ENCODE measurements around the gene LYZL1.

DNA sequence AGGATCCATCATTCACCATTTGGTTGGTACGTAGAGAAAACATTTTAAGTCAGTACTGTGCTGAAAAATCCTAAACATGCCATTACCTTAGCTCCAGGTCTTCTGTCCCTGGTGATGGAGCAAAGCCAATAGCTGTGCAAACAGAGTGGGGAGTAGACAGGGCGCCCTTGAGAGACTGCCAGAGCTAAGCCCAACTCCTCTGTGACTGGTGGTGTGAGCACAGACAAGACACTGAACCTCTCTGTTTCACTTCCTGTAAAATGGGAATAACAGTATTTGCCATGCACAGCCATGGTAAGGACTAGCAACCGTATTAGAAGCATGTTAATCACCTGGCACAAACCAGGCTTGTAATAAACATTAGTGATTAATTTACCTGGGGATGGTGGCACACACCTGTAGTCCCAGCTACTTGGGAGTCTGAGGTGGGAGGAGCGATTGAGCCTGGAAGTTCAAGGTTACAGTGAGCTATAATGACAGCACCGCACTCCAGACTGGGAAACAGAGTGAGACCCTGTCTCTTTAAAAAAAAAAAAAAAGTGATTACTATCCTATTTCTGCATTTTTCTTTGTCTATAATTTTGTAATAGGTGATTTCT, 28.7 kb downstream of the LYZL1 start:
- TF ChIP-seq ZFP30 (CRISPR knock-in tag; IDR thresholded peaks at IDR 0.05) (no peak), PATZ1 (CRISPR knock-in tag; IDR thresholded peaks at IDR 0.05; ENCODE audit: borderline replicate concordance) (no peak), TOX (CRISPR knock-in tag; IDR thresholded peaks at IDR 0.05; ENCODE audit: borderline replicate concordance) (no peak), ESRRG (CRISPR knock-in tag; IDR thresholded peaks at IDR 0.05) (no peak), POU6F1 (CRISPR knock-in tag; IDR thresholded peaks at IDR 0.05; ENCODE audit: borderline replicate concordance, low read depth) (no peak), RARB (CRISPR knock-in tag; IDR thresholded peaks at IDR 0.05) (no peak), BACH2 (CRISPR knock-in tag; IDR thresholded peaks at IDR 0.05; ENCODE audit: borderline replicate concordance) (no peak), OSR1 (CRISPR knock-in tag; IDR thresholded peaks at IDR 0.05) (no peak), CREB5 (CRISPR knock-in tag; IDR thresholded peaks at IDR 0.05; ENCODE audit: low read depth) (no peak), ZNF8 (CRISPR knock-in tag; IDR thresholded peaks at IDR 0.05) (no peak), ZFP3 (CRISPR knock-in tag; IDR thresholded peaks at IDR 0.05) (no peak), PPARA (CRISPR knock-in tag; IDR thresholded peaks at IDR 0.05; ENCODE audit: borderline replicate concordance) (no peak), TSHZ2 (CRISPR knock-in tag; IDR thresholded peaks at IDR 0.05) (no peak)

Data from SK-N-SH treated with all-trans-retinoic acid at 6 μM for 48 hours (cell line).